ENCODE data around the gene CFL2.
"Not testable (repeated sequence)": the region's sequence is repeated elsewhere in the genome, so short reads cannot be mapped to it uniquely, and the experiment has no call there.

Gene CFL2

GRCh38 chr14:34714320-34715126 is at the start of gene CFL2:
CFL2 (minus strand) TSS chr14:34714593; CDS start chr14:34714540, 53 bp downstream.
- no peak for FAIRE-seq

GRCh38 chr14:34755215-34755614 is 40.8 kb upstream of the CFL2 start:
- FAIRE-seq (no peak), DNase-seq (ENCODE audit: insufficient read length, low spot score) (no peak)

More at GRCh38 chr14:34714320-34715126, at the start of gene CFL2:
- TF ChIP-seq POLR2A (IDR thresholded peaks at IDR 0.05; ENCODE audit: low read depth, low read length), result peak; percentile 66
- peak; percentile 88 for DNase-seq (ENCODE audit: insufficient read length, low spot score)

GRCh38 chr14:34754687-34755086 is 40.3 kb upstream of the CFL2 start:
- FAIRE-seq, result no peak
- no peak for DNase-seq (ENCODE audit: insufficient read length, low spot score)
- TF ChIP-seq POLR2A (IDR thresholded peaks at IDR 0.05; ENCODE audit: low read depth, low read length), result no peak

More at GRCh38 chr14:34755215-34755614, 40.8 kb upstream of the CFL2 start:
- no peak for TF ChIP-seq POLR2A (IDR thresholded peaks at IDR 0.05; ENCODE audit: low read depth, low read length)

GRCh38 chr14:34750670-34751069 is 36.3 kb upstream of the CFL2 start:
- FAIRE-seq (peak; percentile 90), DNase-seq (ENCODE audit: insufficient read length, low spot score) (peak; percentile 16)
- no peak for TF ChIP-seq POLR2A (IDR thresholded peaks at IDR 0.05; ENCODE audit: low read depth, low read length)

GRCh38 chr14:34750233-34750632 is 35.8 kb upstream of the CFL2 start:
- DNase-seq (ENCODE audit: insufficient read length, low spot score) (no peak), FAIRE-seq (no peak)
- TF ChIP-seq POLR2A (IDR thresholded peaks at IDR 0.05; ENCODE audit: low read depth, low read length), result no peak

- FAIRE-seq (no peak), DNase-seq (ENCODE audit: insufficient read length, low spot score) (no peak)
- no peak for TF ChIP-seq POLR2A (IDR thresholded peaks at IDR 0.05; ENCODE audit: low read depth, low read length)
These were observed 35.0 kb upstream of the CFL2 start for GRCh38 chr14:34749408-34749807.

GRCh38 chr14:34742270-34743115 is 28.1 kb upstream of the CFL2 start:
- no peak for TF ChIP-seq POLR2A (IDR thresholded peaks at IDR 0.05; ENCODE audit: low read depth, low read length)
- FAIRE-seq (no peak), DNase-seq (ENCODE audit: insufficient read length, low spot score) (no peak)

GRCh38 chr14:34741840-34742239 is 27.4 kb upstream of the CFL2 start:
- FAIRE-seq (no peak), DNase-seq (ENCODE audit: insufficient read length, low spot score) (no peak)
- TF ChIP-seq POLR2A (IDR thresholded peaks at IDR 0.05; ENCODE audit: low read depth, low read length), result no peak

- not testable (repeated sequence) for DNase-seq (ENCODE audit: insufficient read length, low spot score); FAIRE-seq
These were observed 25.7 kb upstream of the CFL2 start for GRCh38 chr14:34740139-34740538.

- not testable (repeated sequence) for FAIRE-seq; DNase-seq (ENCODE audit: insufficient read length, low spot score)
These were observed 22.7 kb upstream of the CFL2 start for GRCh38 chr14:34737079-34737478.

GRCh38 chr14:34733245-34733644 is 18.9 kb upstream of the CFL2 start:
- DNase-seq (ENCODE audit: insufficient read length, low spot score) (no peak), FAIRE-seq (peak; percentile 81)
- no peak for TF ChIP-seq POLR2A (IDR thresholded peaks at IDR 0.05; ENCODE audit: low read depth, low read length)

- DNase-seq (ENCODE audit: insufficient read length, low spot score) (no peak), FAIRE-seq (no peak)
- TF ChIP-seq POLR2A (IDR thresholded peaks at IDR 0.05; ENCODE audit: low read depth, low read length), result no peak
These were observed 18.4 kb upstream of the CFL2 start for GRCh38 chr14:34732802-34733201.

- DNase-seq (ENCODE audit: insufficient read length, low spot score) (no peak), FAIRE-seq (no peak)
- TF ChIP-seq POLR2A (IDR thresholded peaks at IDR 0.05; ENCODE audit: low read depth, low read length), result no peak
These were observed 9.5 kb upstream of the CFL2 start for GRCh38 chr14:34723867-34724266.

- DNase-seq (ENCODE audit: insufficient read length, low spot score) (peak; percentile 61), FAIRE-seq (peak; percentile 98)
- no peak for TF ChIP-seq POLR2A (IDR thresholded peaks at IDR 0.05; ENCODE audit: low read depth, low read length)
These were observed 8.5 kb upstream of the CFL2 start for GRCh38 chr14:34722723-34723545.

Measured in H54 (cell line).